AML-193 (cell line): ENCODE measurements around the gene NEIL3.

Experiments
- DNase-seq, 2 experiments: peaks; one replicate each; lab custom pipeline; 2025; lab: John Stamatoyannopoulos, UW

The NEIL3 gene

GRCh38 chr4:177371461-177371860 lies 61.8 kb downstream of the NEIL3 start:
- DNase-seq, result no peak

- DNase-seq, result no peak
Observed at GRCh38 chr4:177374966-177375365, 65.3 kb downstream of the NEIL3 start.

- no peak for DNase-seq
Observed at GRCh38 chr4:177375372-177375771, 65.7 kb downstream of the NEIL3 start.

- no peak for DNase-seq
Observed at GRCh38 chr4:177376024-177376423, 66.3 kb downstream of the NEIL3 start.

- DNase-seq, result peak in 1 of 2 experiments; percentile 8
Observed at GRCh38 chr4:177380730-177381287, 71.1 kb downstream of the NEIL3 start.

- DNase-seq, result no peak
Observed at GRCh38 chr4:177381762-177382310, 72.2 kb downstream of the NEIL3 start.

- no peak for DNase-seq
Observed at GRCh38 chr4:177384856-177385397, 75.3 kb downstream of the NEIL3 start.

- no peak for DNase-seq
Observed at GRCh38 chr4:177385576-177386277, 76.1 kb downstream of the NEIL3 start.

- no peak for DNase-seq
Observed at GRCh38 chr4:177386278-177386815, 76.7 kb downstream of the NEIL3 start.

- DNase-seq, result no peak
Observed at GRCh38 chr4:177391287-177391686, 81.6 kb downstream of the NEIL3 start.

GRCh38 chr4:177391953-177392352 lies 82.3 kb downstream of the NEIL3 start:
- DNase-seq, result no peak

- no peak for DNase-seq
Observed at GRCh38 chr4:177393236-177393635, 83.6 kb downstream of the NEIL3 start.

GRCh38 chr4:177396352-177396751 lies 86.7 kb downstream of the NEIL3 start:
- DNase-seq, result no peak

GRCh38 chr4:177400030-177400429 lies 90.4 kb downstream of the NEIL3 start:
- DNase-seq, result no peak

- no peak for DNase-seq
Observed at GRCh38 chr4:177401658-177402273, 92.1 kb downstream of the NEIL3 start.

GRCh38 chr4:177403746-177404145 lies 94.1 kb downstream of the NEIL3 start:
- DNase-seq, result no peak

GRCh38 chr4:177404342-177404741 lies 94.7 kb downstream of the NEIL3 start:
- DNase-seq, result no peak

GRCh38 chr4:177404986-177405385 lies 95.3 kb downstream of the NEIL3 start:
- DNase-seq, result no peak

- no peak for DNase-seq
Observed at GRCh38 chr4:177405508-177405907, 95.8 kb downstream of the NEIL3 start.

GRCh38 chr4:177408023-177408422 lies 98.3 kb downstream of the NEIL3 start:
- DNase-seq, result no peak

GRCh38 chr4:177410566-177410965 lies 100.9 kb downstream of the NEIL3 start:
- DNase-seq, result no peak

GRCh38 chr4:177411996-177412395 lies 102.3 kb downstream of the NEIL3 start:
- DNase-seq, result no peak
